ENCODE results near the gene ZFYVE28. TPM values are rescaled to one million over a fixed set of nuclear protein-coding genes. Genes with fewer than 3 reads are reported as not detected.

ZFYVE28 gene
- total RNA-seq, 1 experiment from 2014 or later, result 12.9 TPM

DNA sequence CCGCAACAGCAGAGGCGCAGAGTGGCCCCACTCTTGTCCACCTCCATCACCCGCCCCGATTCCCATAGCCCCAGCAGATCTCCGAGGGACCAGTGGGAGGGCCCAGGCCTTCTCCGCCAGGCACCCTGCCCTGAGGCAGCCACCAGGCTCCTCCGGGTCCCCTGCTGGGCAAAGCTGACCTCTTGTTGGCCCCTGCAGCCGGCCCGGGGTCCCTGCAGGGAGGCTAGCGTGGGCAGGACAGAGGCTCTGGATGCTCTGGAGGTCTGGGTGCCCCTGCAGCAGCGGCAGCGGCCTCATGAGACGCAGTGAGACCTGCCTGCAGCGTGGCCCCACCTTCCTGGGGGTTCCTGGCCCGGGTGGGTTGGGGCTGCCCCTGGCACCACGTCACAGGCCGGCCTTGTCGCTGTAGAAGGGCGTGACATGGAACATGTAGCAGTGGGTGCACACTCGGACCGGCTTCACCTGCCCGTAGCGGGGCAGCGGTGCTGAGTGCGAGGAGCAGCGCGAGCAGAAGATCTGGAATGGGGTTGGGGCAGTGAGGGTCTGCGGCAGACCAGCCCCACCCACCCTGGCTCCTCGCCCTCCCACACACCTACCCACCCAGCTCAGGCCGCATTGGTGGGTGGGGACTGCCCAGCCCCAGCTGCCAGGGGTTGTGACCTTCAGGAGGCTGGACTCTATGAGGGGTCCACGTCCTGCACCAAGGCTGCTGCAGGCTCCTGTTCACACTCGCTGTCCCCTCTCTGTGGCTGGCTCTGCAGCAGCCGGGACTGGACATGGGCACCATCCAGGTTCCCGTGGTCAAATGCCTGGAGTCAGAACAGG is 147.9 kb downstream of the ZFYVE28 start:
- Histone ChIP-seq H3K4me1 (replicated peaks; ENCODE audit: insufficient read depth) (no peaks in the 10 kb centered on the region), H3K4me3 (no peak overlapping the region), H4K20me1 (ENCODE audit: insufficient read depth) (no peaks in the 10 kb centered on the region), H3K36me3 (ENCODE audit: low read depth) (no peaks in the 10 kb centered on the region), H3K9me2 (ENCODE audit: insufficient read depth) (no peaks in the 10 kb centered on the region), H3K4me2 (no peak overlapping the region), H3K27ac (no peak overlapping the region), H3K79me2 (ENCODE audit: low read depth) (no peaks in the 10 kb centered on the region), H3K27me3 (ENCODE audit: insufficient read depth, low read depth) (peaks cover 50% of the 10 kb centered on the region), H3K9me3 (ENCODE audit: insufficient read depth, low read depth) (no peaks in the 10 kb centered on the region), H2AFZ (no peak overlapping the region), H3F3A (ENCODE audit: insufficient read depth, low read depth) (no peaks in the 10 kb centered on the region)
- DNase-seq, result no peak
- ChIA-PET CTCF (no interaction called here), POLR2A (ENCODE audit: unreplicated experiment) (no interaction called here)
- intact Hi-C loops (cut with micrococcal nuclease; ENCODE audit: unreplicated experiment), result no loop called here
- no TSS peak for BruUV-seq (replicated peaks)
- TF ChIP-seq EZH2 (IDR thresholded peaks at IDR 0.05; ENCODE audit: low read depth), result no peak
- TF ChIP-seq, protein P1, sequence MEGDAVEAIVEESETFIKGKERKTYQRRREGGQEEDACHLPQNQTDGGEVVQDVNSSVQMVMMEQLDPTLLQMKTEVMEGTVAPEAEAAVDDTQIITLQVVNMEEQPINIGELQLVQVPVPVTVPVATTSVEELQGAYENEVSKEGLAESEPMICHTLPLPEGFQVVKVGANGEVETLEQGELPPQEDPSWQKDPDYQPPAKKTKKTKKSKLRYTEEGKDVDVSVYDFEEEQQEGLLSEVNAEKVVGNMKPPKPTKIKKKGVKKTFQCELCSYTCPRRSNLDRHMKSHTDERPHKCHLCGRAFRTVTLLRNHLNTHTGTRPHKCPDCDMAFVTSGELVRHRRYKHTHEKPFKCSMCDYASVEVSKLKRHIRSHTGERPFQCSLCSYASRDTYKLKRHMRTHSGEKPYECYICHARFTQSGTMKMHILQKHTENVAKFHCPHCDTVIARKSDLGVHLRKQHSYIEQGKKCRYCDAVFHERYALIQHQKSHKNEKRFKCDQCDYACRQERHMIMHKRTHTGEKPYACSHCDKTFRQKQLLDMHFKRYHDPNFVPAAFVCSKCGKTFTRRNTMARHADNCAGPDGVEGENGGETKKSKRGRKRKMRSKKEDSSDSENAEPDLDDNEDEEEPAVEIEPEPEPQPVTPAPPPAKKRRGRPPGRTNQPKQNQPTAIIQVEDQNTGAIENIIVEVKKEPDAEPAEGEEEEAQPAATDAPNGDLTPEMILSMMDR (conservative IDR thresholded peaks at IDR 0.05), result no peak

DNA sequence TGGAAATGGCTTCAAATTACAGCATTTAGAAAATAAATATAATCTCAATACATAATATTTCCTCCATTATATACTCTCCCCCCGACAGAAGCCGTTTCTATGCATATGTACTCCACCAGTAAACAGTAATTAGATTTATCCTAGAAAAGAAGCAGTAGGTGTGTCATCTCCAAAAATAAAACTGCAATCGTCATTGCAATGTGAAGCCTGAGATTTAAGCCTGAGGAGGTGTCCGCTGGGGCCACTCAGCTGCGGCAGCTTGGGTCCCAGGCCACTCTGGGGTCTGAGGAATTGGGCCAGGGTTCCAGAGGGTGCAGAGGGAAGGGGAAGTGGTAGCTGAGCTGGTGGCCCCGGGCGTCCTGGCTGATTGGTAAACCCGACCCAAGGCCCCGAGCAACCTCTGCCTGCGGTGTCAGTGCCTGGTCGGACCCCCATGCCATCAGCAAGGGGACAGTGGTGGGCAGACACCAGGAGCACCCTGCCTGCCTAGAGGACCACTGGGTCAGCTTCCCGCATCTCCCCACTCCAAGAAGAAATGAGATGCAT is 148.8 kb downstream of the ZFYVE28 start:
- Histone ChIP-seq H3K27ac (no peak overlapping the region), H3K36me3 (ENCODE audit: low read depth) (no peaks in the 10 kb centered on the region), H3K27me3 (ENCODE audit: insufficient read depth, low read depth) (peaks cover 50% of the 10 kb centered on the region), H3F3A (ENCODE audit: insufficient read depth, low read depth) (no peaks in the 10 kb centered on the region), H3K9me3 (ENCODE audit: insufficient read depth, low read depth) (no peaks in the 10 kb centered on the region), H3K4me3 (no peak overlapping the region), H3K4me2 (no peak overlapping the region), H3K79me2 (ENCODE audit: low read depth) (no peaks in the 10 kb centered on the region), H3K4me1 (replicated peaks; ENCODE audit: insufficient read depth) (no peaks in the 10 kb centered on the region), H3K9me2 (ENCODE audit: insufficient read depth) (no peaks in the 10 kb centered on the region), H2AFZ (no peak overlapping the region), H4K20me1 (ENCODE audit: insufficient read depth) (no peaks in the 10 kb centered on the region)
- CTCF ChIA-PET, result no interaction called here
- TF ChIP-seq EZH2 (IDR thresholded peaks at IDR 0.05; ENCODE audit: low read depth), result no peak
- TF ChIP-seq, protein P1 (conservative IDR thresholded peaks at IDR 0.05), result no peak
- intact Hi-C loops (cut with micrococcal nuclease; ENCODE audit: unreplicated experiment), result no loop called here
- no TSS peak for BruUV-seq (replicated peaks)
- POLR2A ChIA-PET (ENCODE audit: unreplicated experiment), result no interaction called here
- DNase-seq, result no peak

DNA sequence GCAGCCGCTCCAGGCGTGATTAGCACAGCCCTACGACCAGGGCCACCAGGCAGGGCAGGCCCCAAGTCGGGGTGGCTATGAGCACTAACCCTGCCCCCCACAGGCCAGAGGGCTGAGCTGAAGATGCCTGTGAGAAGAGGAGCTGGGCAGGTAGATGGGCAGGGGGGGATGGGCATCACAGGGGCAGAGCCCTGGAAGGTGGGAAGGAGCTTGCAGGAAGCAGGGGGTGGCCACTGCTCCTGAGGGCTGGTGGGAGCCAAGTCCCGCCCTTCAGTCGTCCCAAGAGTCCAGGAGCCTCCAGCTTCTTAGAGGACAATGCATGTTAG is 149.3 kb downstream of the ZFYVE28 start:
- Histone ChIP-seq H3K4me1 (replicated peaks; ENCODE audit: insufficient read depth) (no peaks in the 10 kb centered on the region), H3K4me3 (no peak overlapping the region), H3K4me2 (no peak overlapping the region), H3K9me3 (ENCODE audit: insufficient read depth, low read depth) (no peaks in the 10 kb centered on the region), H2AFZ (no peak overlapping the region), H3K9me2 (ENCODE audit: insufficient read depth) (no peaks in the 10 kb centered on the region), H3F3A (ENCODE audit: insufficient read depth, low read depth) (no peaks in the 10 kb centered on the region), H3K36me3 (ENCODE audit: low read depth) (no peaks in the 10 kb centered on the region), H3K27ac (no peak overlapping the region), H4K20me1 (ENCODE audit: insufficient read depth) (no peaks in the 10 kb centered on the region), H3K79me2 (ENCODE audit: low read depth) (no peaks in the 10 kb centered on the region), H3K27me3 (ENCODE audit: insufficient read depth, low read depth) (peaks cover 50% of the 10 kb centered on the region)
- no peak for DNase-seq
- intact Hi-C loops (cut with micrococcal nuclease; ENCODE audit: unreplicated experiment), result no loop called here
- no TSS peak for BruUV-seq (replicated peaks)
- TF ChIP-seq EZH2 (IDR thresholded peaks at IDR 0.05; ENCODE audit: low read depth), result no peak
- TF ChIP-seq, protein P1 (conservative IDR thresholded peaks at IDR 0.05), result no peak
- ChIA-PET POLR2A (ENCODE audit: unreplicated experiment) (no interaction called here), CTCF (no interaction called here)
